HG03139 (cell line): Measurements from ENCODE around the gene BTG1.

Experiments
- ATAC-seq: cut with Tn5 transposase; IDR thresholded peaks from one replicate; pipeline ENCODE4 v1.9.1; 2021; ENCODE audit not compliant: unreplicated experiment

The BTG1 gene, protein sequence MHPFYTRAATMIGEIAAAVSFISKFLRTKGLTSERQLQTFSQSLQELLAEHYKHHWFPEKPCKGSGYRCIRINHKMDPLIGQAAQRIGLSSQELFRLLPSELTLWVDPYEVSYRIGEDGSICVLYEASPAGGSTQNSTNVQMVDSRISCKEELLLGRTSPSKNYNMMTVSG

GRCh38 chr12:92145731-92146496 lies at the start of gene BTG1:
Gene BTG1 (minus strand): TSS chr12:92145846. CDS start chr12:92145535, 311 bp downstream.
- peak; percentile 61 for ATAC-seq

GRCh38 chr12:92194561-92194960 lies 48.9 kb upstream of the BTG1 start:
- ATAC-seq = no peak

DNA sequence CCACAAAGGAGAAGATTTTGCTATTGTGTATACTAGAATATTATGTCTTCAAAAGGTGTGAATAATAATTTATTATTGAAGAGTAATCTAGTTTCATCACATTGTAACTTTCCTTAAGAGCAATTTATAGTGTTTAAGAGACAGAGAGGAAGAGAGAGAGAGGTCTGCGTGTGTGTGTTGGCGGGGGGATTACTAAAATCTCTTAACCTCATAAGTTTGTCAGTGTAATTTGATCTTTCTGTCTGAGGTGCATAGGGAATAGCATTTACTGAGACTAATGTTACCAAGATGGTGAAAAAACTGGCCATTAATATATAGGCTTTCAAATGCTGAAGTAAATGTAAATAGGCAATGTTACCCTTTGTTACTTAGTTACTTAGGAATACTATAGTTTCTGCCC lies 48.2 kb upstream of the BTG1 start:
- ATAC-seq = no peak

- no peak for ATAC-seq
Observed at GRCh38 chr12:92193063-92193462, 47.4 kb upstream of the BTG1 start.

DNA sequence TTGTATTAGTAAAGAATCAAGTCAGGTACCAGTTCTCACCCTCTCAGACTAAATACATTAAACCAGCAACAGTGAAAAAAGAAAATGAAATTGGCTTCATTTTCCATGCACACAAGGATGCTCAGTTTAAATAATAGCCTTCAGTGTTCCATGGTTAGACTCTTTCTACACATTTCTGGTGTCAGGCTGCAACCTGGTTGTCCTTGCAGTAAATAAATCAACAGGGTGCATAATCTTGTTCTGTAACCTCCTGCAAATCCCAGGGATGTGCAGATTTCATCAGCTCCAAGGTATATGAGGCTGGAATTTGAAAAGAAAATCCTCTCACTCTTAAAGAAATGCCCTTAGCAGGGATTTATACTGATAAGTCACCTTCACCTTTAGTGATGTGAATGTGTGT lies 46.7 kb upstream of the BTG1 start:
- no peak for ATAC-seq

DNA sequence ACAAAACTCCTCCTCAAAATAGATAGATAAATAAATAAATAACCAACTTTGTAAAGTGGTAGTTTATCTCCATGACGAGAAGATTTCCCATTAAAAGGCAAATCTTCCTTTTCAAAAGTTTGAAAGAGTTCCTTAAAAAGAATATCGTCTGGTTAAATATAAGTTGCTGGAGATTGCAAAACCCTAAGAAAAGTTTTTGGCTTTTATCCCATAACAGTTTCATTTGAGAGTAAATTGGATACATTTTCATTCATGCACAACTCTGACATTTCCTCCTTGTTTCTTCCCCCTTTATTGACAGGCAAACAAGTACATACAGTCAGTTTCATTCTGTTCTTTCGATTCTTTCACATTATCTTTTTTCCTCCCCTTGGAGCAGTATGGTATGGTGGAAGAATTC lies 45.4 kb upstream of the BTG1 start:
- no peak for ATAC-seq

GRCh38 chr12:92188517-92189188 lies 43.0 kb upstream of the BTG1 start:
- ATAC-seq = no peak

GRCh38 chr12:92186038-92186470 lies 40.4 kb upstream of the BTG1 start:
- no peak for ATAC-seq

GRCh38 chr12:92185052-92185451 lies 39.4 kb upstream of the BTG1 start:
- ATAC-seq = peak; percentile 50

DNA sequence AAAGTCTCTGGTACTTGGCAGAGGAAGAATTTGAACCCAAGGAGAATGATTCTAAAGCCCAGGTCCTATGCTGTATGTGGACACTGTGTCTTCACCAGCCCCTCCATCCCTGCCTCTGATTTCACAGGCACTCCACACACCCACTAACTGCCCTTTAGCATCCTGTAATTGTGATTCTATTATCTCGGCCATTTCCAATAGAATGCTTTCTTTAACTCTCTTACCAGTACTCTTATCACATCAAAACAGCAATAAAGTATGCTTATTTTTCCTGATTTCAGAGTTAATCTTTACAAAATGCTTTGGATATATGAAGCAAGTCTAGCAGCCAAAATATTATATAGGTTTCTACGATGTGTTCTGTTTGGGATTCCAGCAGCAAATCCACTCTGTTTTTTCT lies 37.9 kb upstream of the BTG1 start:
- no peak for ATAC-seq

- ATAC-seq = no peak
Observed at GRCh38 chr12:92178340-92178739, 32.7 kb upstream of the BTG1 start.

GRCh38 chr12:92176646-92177045 lies 31.0 kb upstream of the BTG1 start:
- no peak for ATAC-seq

DNA sequence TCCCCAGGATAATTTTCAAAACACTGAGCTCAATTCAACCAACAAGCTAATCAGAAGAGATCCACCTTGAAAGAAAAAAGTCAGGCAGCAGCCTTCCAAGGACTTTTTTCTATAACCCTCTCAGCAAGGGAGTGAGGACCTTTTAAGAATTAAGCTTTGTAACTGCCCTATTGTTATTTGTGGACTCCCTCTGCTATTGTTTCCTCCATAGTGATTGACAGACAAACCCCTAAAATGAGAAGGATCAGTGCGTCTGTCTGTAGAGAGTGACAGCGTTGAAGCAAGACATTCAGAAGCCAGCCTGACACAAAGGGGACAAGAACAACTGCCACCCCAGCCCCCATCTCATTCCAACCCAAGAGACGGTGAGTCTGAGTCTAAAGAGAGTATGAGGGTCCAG lies 30.3 kb upstream of the BTG1 start:
- no peak for ATAC-seq

DNA sequence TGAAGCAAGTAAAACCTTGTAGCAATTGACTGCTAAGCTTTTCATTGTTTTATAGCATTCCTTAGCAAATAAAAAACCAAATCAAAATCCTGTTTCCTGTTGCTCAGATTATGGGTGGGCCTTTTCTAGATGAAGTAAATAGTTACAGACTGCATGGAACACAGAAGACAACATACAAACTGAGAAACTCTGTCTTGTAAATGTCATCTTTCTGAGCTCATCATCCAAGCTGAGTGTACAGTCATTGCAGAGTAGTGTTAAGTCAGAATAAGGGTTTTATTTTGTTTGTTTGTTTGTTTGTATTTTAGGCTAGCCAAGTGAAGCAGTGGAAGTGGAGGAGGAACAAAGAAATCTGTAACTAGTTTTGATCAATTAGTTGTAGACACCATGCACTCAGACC lies 24.4 kb upstream of the BTG1 start:
- ATAC-seq = no peak

DNA sequence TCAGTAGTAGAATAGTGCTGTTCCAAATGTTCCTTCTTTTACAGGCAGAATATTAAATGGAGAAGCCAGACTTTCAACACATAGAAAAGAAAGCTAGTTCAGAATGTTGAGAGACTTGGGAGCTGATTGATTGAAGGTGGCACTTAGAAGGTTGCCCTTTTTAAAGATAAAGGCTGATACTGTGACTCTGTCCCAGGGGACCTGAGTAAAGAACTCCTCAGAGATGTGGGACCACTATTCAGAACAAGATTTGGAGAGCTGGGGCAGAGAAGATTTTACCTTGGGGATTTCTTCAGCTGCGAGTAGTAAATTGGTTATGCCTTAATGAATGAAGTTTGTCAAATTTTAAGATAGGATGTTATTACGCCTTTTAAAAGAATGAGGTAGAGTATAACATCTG lies 21.4 kb upstream of the BTG1 start:
- no peak for ATAC-seq

DNA sequence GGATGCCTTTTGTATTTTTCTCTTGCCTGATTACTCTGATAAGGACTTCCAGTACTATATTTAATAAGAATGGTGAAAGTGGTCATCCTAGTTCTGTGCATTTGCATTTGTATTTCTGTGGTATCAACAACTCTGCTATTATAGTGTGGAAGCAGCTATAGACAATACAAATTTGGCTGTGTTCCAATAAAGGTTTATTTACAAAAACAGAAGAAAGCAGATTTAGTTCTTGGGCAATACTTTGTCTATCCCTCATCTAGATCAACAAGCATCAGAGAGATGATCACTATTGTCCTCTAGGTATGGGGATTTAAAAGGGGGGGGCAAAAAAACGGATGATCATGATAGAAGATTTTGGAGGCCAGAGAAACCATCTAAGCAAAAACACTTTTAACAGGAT lies 19.1 kb upstream of the BTG1 start:
- ATAC-seq = no peak

GRCh38 chr12:92162079-92162478 lies 16.4 kb upstream of the BTG1 start:
- no peak for ATAC-seq

GRCh38 chr12:92158796-92159439 lies 13.3 kb upstream of the BTG1 start:
- peak; percentile 44 for ATAC-seq

- no peak for ATAC-seq
Observed at GRCh38 chr12:92156704-92157395, 11.2 kb upstream of the BTG1 start.

DNA sequence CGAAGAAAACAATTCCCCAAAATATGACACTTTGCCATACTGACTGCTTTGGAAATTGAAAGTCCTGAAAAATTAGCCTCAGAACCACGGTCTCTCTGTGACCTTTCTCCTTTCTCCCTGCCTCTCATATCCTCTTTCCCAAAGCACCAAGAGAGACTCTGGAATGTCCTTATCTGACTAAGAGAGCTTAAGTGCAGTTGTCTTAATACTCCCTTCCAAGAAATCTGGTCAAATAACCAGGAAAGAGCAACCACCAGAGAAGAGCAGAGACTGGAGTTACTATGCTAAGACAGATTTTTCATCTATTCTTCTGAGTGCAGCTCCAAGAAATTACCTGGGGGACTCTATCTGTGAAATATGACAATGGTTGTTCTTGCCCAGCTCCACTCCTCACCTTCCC lies 10.5 kb upstream of the BTG1 start:
- no peak for ATAC-seq

GRCh38 chr12:92155733-92156132 lies 10.1 kb upstream of the BTG1 start:
- no peak for ATAC-seq
